NCI-H345 treated with DMSO at 0.1 percent for 48 hours (cell line): ENCODE results near the gene EVI2B.
"Not testable (repeated sequence)": the region's sequence is repeated elsewhere in the genome, so short reads cannot be mapped to it uniquely, and the experiment has no call there.

Experiments
- DNase-seq: peaks from one replicate; lab custom pipeline; 2025; ENCODE audit not compliant: unreplicated experiment; lab: John Stamatoyannopoulos, UW

EVI2B gene

GRCh38 chr17:31313982-31314781 lies at the start of gene EVI2B:
Gene EVI2B (minus strand): TSS chr17:31314054. CDS start chr17:31305609, 8,445 bp downstream.
- no peak for DNase-seq

- no peak for DNase-seq
Measured at GRCh38 chr17:31357839-31358394, 44.1 kb upstream of the EVI2B start.

- DNase-seq = no peak
Measured at GRCh38 chr17:31357091-31357490, 43.2 kb upstream of the EVI2B start.

DNA sequence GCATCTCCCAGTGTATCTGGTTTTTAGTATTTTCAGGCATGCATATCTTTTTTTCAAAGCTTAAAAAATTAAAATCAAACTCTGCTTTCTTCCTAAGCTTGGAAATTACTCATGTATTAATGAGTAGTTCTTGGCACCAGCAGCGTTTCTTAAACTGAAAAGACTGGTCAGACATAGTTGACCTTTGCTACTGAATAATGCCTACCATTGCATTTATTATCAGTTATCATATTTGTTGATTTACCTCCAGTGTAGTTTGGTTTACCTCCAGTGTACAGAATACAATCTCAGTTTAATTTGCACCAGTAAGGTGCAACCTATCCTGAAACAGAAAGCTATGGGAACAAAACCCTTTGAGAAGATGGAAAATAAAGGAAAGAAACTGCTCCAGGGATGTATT lies 42.1 kb upstream of the EVI2B start:
- DNase-seq = no peak

DNA sequence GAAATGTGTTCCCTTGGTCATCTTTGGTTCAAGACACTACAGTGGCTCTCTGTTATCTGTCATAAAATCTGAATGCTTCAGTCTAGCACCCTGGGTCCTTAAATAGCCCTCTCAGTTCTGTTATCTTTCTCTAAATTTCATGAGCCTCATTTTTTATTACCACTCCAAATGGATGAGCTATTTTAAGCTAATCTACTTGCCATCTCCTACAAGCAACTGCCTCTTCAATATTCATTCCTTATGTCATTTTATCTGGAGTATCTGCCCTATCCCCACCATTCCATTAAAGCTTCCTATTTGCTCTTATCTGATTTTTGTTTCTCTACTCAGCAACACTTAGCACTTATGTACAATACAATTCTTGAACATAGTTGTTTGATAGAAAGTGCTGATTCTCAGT lies 35.6 kb upstream of the EVI2B start:
- no peak for DNase-seq

DNA sequence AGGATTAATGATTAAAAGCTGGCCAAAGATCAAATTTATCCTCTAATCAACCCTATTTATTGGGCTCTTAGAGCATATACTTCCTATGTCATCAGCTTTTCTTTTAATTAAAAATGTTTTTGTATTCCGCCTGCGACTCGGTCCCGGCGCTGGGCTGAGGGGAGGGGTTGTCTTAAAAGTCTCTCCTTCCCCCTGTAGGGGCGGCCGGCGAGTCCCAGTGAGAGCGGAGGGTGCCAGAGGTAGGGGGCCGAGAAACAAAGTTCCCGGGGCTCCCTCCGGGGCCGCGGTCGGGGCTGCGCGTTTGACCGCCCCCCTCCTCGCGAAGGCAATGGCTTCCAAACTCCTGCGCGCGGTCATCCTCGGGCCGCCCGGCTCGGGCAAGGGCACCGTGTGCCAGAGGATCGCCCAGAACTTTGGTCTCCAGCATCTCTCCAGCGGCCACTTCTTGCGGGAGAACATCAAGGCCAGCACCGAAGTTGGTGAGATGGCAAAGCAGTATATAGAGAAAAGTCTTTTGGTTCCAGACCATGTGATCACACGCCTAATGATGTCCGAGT lies 31.4 kb upstream of the EVI2B start:
- not testable (repeated sequence) for DNase-seq

- no peak for DNase-seq
Measured at GRCh38 chr17:31339906-31340661, 26.2 kb upstream of the EVI2B start.

- no peak for DNase-seq
Measured at GRCh38 chr17:31329221-31329620, 15.4 kb upstream of the EVI2B start.

GRCh38 chr17:31328160-31328535 lies 14.3 kb upstream of the EVI2B start:
- DNase-seq = no peak

DNA sequence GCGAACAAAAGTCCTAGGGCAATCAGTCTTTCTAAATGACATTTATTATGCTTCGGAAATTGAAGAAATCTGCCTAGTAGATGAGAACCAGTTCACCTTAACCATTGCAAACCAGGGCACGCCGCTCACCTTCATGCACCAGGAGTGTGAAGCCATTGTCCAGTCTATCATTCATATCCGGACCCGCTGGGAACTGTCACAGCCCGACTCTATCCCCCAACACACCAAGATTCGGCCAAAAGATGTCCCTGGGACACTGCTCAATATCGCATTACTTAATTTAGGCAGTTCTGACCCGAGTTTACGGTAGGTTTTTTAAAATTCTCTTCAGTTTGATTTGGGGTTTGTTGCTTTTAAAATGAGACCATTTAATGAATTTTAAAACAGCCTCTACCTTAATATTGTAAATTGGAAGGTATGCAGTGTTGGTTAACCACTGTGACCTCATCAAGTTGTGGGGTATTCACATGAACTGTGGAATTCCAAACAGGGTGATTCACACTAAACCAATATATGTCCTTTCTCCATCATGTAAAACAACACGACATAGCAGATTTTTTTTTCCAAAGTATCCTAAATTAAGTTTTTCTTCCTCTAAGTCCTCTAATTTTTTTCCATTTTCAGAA lies 13.8 kb upstream of the EVI2B start:
- DNase-seq = no peak

GRCh38 chr17:31323551-31323950 lies 9.7 kb upstream of the EVI2B start:
- DNase-seq = no peak

GRCh38 chr17:31321966-31322365 lies 8.1 kb upstream of the EVI2B start:
- no peak for DNase-seq

DNA sequence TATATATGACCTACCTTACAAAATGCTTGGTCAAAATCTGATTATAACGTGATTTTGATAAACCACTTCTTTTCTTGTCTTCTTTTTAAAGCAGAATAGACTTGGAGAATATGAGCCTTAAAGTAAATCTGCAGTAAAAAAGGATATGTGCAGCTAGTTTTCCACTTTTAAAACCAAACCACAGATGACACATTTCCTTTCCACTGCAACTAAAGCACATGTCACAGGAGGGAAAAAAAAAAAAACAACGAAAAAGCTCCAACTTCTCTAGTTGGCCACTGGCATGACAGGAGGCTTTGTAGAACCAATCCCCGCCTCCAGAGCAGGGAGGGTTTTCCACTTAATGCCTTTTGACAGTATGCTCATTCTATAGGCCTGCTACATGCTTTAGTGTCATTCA lies 7.6 kb upstream of the EVI2B start, which contains the start of gene EVI2A:
EVI2A (minus strand) TSS at position 142 of the 400 bp plus-strand sequence. CDS start 2,609 bp downstream, outside the sequence.
- DNase-seq = no peak

GRCh38 chr17:31320791-31321190 lies 6.9 kb upstream of the EVI2B start:
- DNase-seq = no peak

DNA sequence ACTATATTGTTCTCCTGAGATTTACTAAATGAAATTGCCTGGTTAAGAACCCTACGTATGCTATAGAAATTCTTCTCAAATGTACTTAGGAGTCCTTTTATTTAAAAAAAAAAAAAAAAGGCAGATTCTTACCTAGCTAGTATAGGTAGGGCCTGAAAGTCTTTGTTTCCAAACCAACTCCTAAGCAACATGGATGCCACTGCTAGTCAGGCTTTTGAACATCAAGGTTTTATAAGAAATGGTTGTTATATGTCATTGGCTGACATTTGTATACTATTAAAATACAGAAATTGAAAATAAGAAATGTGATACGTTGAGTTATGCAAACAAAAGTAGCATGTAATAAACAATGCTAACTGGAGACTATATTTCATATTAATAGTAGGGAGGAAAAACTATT lies 6.4 kb upstream of the EVI2B start:
- DNase-seq = no peak

DNA sequence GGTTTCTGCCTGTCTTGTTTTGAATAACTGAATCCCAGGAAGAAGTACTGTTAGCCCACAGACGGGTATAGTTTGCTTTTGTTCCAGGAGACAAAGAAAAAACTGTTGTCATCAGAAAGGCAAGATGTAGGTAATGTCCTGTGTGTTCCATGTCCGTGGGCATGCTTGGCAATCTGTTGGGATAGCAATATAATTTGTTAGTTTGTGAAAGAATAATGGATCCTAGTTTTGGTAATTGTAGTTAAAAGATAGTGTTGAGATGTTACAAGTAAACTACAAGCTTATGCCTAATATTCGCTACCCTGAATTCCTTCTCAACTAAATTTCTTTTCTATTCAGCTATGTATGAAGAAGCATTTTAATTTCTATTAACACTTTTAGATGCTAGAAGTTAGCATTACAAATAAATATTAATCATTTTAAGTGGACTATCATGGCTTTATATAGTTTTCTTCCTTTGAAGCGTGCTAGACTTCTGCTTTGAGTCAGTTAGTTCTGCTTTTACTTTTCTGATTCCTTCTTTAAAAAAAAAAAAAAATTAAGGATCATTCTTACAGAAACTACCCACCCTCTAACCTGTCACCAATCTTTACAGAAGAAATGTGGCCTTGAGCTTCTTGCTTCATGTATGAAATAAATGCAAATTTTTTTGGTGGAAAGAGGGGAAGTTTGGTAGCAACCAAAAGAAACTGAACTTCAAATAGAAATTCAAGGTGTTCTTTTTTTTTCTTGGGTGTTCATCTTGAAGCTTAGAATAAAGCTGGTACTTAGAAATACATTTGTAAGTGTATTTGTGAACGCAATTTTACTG lies 5.2 kb upstream of the EVI2B start:
- DNase-seq = no peak

- no peak for DNase-seq
Measured at GRCh38 chr17:31318298-31318801, 4.5 kb upstream of the EVI2B start.

GRCh38 chr17:31314782-31315100 lies 887 bp upstream of the EVI2B start:
- DNase-seq = no peak

- DNase-seq = not testable (repeated sequence)
Measured at GRCh38 chr17:31312223-31312622, 1.6 kb downstream of the EVI2B start.

DNA sequence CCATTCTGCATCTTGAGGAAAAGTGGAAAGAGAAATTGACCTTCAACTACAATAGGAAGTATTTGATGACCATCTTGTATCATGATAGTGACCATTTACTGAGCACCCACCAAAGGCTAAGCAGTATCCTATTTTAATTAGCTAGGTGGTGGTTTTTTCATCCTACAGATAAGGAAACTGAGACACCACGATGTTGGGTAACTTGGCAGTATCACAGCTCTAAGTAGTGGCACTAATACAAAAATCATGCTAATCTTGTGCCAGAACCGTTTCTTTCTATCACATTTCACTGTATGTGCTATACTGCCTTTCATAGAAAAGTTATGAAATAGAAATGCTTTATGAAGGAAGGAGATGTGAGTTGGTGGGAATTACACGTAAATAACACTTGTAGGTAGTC lies 2.3 kb downstream of the EVI2B start:
- DNase-seq = no peak
